ENCODE data around the gene KIF16B. TPM values are rescaled to one million over a fixed set of nuclear protein-coding genes. Genes with fewer than 3 reads are reported as not detected.

The KIF16B gene
- total RNA-seq, 1 donor from 2014 or later, result 19.0 TPM

DNA sequence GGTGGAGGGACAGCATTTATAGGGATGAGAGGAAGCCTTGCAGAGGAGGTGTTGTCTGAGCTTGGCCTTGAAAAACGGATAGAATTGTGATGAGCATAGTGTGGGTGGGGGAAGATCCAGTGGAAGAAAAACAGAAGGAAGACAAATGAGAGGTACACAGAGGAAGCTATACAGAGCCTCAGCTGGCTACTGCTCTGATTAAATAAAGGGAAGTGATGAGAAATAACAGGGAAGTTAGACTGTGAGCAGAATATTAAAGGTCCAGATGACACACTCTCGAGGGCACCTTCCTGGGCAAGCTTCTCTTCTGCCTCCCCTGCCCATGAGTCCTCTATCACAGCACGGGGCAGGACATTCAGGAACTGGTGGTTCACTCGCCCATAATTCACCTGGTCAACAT, 182.3 kb downstream of the KIF16B start:
- H3K4me3 ChIP-seq (ENCODE audit: low read depth, low read length), result no peak overlapping the region
- FAIRE-seq, result no peak
- TF ChIP-seq CTCF (IDR thresholded peaks at IDR 0.05; ENCODE audit: insufficient read depth, low read length, severe bottlenecking), result no peak
- no peak for DNase-seq (ENCODE audit: low read depth)
- no peaks in the 10 kb centered on the region for H3K27me3 ChIP-seq (ENCODE audit: control insufficient read depth, insufficient read depth, low read length)
- H3K36me3 ChIP-seq (ENCODE audit: control insufficient read depth, insufficient read depth, low read length), result peaks cover 8% of the 10 kb centered on the region

GRCh38 chr20:16388731-16389130, 184.5 kb downstream of the KIF16B start:
- DNase-seq (ENCODE audit: low read depth), result no peak
- H3K4me3 ChIP-seq (ENCODE audit: low read depth, low read length), result no peak overlapping the region
- no peak for TF ChIP-seq CTCF (IDR thresholded peaks at IDR 0.05; ENCODE audit: insufficient read depth, low read length, severe bottlenecking)
- no peaks in the 10 kb centered on the region for H3K27me3 ChIP-seq (ENCODE audit: control insufficient read depth, insufficient read depth, low read length)
- H3K36me3 ChIP-seq (ENCODE audit: control insufficient read depth, insufficient read depth, low read length), result peaks cover 8% of the 10 kb centered on the region
- no peak for FAIRE-seq

DNA sequence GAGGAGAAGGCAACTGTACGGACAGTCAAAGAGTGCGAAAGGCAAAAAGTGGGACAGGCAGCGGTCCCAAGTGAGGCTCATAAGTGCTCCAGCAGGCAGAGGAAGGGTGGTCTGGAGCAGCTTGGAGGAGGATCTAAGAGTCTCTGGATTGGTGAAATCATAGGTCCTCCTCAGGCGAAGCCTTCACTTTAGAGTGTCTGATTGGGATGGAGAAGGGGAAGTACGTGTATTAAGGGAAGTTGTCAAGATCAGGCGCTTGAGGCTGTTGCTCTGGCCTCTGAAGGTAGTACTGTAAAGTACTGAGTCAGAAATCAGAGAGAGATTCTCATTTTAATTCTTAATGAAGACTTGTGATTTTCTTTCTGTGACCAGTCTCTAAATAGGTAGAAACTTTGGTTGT, 185.6 kb downstream of the KIF16B start:
- peaks cover 9% of the 10 kb centered on the region for H3K36me3 ChIP-seq (ENCODE audit: control insufficient read depth, insufficient read depth, low read length)
- no peaks in the 10 kb centered on the region for H3K27me3 ChIP-seq (ENCODE audit: control insufficient read depth, insufficient read depth, low read length)
- no peak overlapping the region for H3K4me3 ChIP-seq (ENCODE audit: low read depth, low read length)
- TF ChIP-seq CTCF (IDR thresholded peaks at IDR 0.05; ENCODE audit: insufficient read depth, low read length, severe bottlenecking), result no peak
- DNase-seq (ENCODE audit: low read depth), result no peak
- no peak for FAIRE-seq

DNA sequence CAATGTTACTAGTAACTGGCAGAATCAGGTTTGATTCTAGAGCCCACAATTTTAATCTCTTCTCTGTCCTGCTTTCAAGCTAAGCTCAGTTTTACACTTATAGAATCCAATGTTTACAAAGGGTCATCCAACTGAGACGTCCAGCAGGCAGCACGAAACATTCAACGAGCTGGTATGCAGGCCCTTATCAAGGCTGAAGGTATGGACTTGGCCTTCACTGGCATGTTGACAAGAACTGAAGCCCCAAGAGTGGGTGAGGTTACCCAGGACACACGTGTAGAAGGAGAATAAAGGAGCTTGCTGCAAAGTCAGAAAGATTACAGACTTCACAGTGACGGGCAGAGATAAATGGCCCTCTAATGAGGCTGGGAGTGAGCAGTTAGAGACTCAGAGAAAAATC, 187.4 kb downstream of the KIF16B start:
- Histone ChIP-seq H3K4me3 (ENCODE audit: low read depth, low read length) (no peak overlapping the region), H3K36me3 (ENCODE audit: control insufficient read depth, insufficient read depth, low read length) (peaks cover 1% of the 10 kb centered on the region), H3K27me3 (ENCODE audit: control insufficient read depth, insufficient read depth, low read length) (no peaks in the 10 kb centered on the region)
- DNase-seq (ENCODE audit: low read depth), result no peak
- TF ChIP-seq CTCF (IDR thresholded peaks at IDR 0.05; ENCODE audit: insufficient read depth, low read length, severe bottlenecking), result no peak
- no peak for FAIRE-seq

- no peaks in the 10 kb centered on the region for H3K27me3 ChIP-seq (ENCODE audit: control insufficient read depth, insufficient read depth, low read length)
- no peak for DNase-seq (ENCODE audit: low read depth)
- H3K36me3 ChIP-seq (ENCODE audit: control insufficient read depth, insufficient read depth, low read length), result peaks cover 3% of the 10 kb centered on the region
- no peak for FAIRE-seq
- H3K4me3 ChIP-seq (ENCODE audit: low read depth, low read length), result no peak overlapping the region
- no peak for TF ChIP-seq CTCF (IDR thresholded peaks at IDR 0.05; ENCODE audit: insufficient read depth, low read length, severe bottlenecking)
Observed at GRCh38 chr20:16385462-16385861, 187.8 kb downstream of the KIF16B start.

GRCh38 chr20:16381444-16381843, 191.8 kb downstream of the KIF16B start:
- Histone ChIP-seq H3K4me3 (ENCODE audit: low read depth, low read length) (no peak overlapping the region), H3K27me3 (ENCODE audit: control insufficient read depth, insufficient read depth, low read length) (no peaks in the 10 kb centered on the region), H3K36me3 (ENCODE audit: control insufficient read depth, insufficient read depth, low read length) (peaks cover 7% of the 10 kb centered on the region)
- TF ChIP-seq CTCF (IDR thresholded peaks at IDR 0.05; ENCODE audit: insufficient read depth, low read length, severe bottlenecking), result no peak
- peak; percentile 12 for DNase-seq (ENCODE audit: low read depth)
- no peak for FAIRE-seq

Measured in bronchial epithelial cell (primary cell).